SK-MEL-5 (cell line): Measurements from ENCODE around the gene AOPEP. TPM values are rescaled to one million over a fixed set of nuclear protein-coding genes. Genes with fewer than 3 reads are reported as not detected.
A peak's percentile ranks its signal among the peaks of the same experiment; 100 is the strongest.

ENCODE experiments used
- DNase-seq: peaks from one replicate; pipeline ENCODE4 v3.0.0-alpha.2; 2016; ENCODE audit warnings: low read depth, low spot score
- in situ Hi-C: cut with HindIII; loops from 2 replicates; pipeline ENCODE4 v1.10.0; 2016; ENCODE audit warnings: low sequenced_read_pairs, high pct_unique_total_duplicates, low pct_unique_long_range_greater_than_20kb
- total RNA-seq: library from RNA; depleted of rRNA; stranded (reverse); fragments of >200 nt; shearing (Covaris generic); gene quantifications from 2 replicates; pipeline ENCODE4 v1.2.3, GENCODE V29; 2014

Gene AOPEP
- total RNA-seq, 1 experiment from 2014 or later, result 20.8 TPM

GRCh38 chr9:95107976-95108375 is 381.5 kb downstream of the AOPEP start:
- peak; percentile 100 for DNase-seq
- in situ Hi-C loops, result no loop called here

DNA sequence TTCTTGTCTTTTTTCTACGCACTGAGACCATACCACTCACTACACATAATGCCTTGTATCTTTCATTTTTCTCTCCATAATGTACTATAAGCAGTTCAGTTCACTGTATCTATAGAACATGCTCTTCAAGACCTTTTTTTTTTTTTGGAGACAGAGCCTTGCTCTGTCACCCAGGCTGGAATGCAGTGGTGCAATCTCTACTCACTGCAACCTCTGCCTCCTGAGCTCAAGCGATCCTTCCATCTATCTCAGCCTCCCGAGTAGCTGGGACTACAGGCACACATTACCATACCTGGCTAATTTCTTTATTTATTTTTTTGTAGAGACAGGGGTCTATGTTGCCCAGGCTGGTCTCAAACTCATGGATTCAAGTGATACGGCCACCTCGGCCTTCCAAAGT is 382.3 kb downstream of the AOPEP start:
- in situ Hi-C loops, result no loop called here
- DNase-seq, result peak; percentile 35

DNA sequence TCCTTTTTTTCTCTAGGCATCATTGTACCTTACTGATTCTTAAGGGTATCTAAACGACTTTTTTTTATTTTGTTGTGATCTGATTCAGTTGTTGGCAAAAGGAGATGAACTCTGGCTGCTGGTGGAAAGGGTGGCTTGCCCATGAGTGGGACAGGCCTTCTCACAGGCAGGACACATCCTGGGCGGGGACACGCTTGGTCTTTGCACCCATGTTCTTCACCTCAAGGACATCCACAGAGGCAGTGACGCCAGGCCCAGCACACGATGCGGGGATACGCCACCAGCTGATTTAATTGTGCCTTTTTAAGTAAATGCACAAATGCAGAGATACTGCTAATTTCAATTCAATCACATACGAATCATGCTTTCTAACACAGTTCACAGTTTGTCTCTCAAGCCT is 383.0 kb downstream of the AOPEP start:
- in situ Hi-C loops, result no loop called here

DNA sequence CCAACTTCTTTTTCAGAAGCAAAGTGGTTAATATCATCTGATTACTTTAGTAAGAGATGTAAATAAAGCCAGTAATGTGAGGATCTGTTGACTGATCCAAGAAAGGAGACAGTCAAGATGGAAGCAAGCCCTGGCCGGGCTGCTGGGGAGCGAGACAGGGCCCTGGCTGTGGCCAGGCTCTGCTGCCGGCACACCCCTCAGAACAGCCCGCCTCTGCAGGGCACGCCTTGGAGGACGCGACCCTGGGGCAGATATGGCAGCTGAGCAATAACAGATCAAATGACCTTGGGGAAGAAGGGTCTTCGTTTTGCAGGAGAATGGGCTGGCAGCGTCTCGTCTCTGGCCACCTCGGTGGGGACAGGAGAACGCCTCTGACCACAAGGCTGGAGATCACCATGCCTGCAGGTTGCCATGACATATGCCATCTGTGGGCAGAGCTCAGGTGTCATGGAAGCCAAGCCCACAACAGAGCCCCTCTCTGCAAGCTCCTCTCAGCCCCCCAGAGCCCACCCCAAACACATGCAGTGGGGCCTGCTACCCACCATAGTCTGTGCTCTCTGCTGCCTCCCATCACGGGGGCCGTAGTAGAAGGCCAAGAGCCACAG is 384.5 kb downstream of the AOPEP start:
- in situ Hi-C loops, result no loop called here
- DNase-seq, result no peak

More for the DNA sequence above, 383.0 kb downstream of the AOPEP start:
- no peak for DNase-seq

DNA sequence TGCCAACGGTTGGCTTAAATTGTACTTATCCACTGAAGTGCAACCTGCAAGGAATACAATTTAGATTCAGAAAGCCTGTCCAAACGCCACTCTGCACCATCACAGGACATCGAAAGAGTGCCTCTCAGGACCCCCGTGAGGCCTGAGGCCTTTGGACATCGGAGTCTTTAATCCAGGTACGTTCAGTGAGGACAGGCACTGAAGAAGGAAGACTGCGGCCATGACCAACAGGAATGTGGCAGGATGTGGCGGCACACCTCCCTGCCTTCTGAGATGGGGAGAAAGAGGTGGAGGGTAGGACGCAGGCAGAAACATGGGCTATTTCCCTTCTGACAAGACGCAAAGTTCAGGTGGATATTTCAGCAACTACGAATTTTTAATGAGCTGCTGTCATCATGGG is 385.2 kb downstream of the AOPEP start:
- in situ Hi-C loops, result no loop called here
- DNase-seq, result no peak

GRCh38 chr9:95112436-95113280 is 386.2 kb downstream of the AOPEP start:
- in situ Hi-C loops, result no loop called here
- DNase-seq, result no peak

DNA sequence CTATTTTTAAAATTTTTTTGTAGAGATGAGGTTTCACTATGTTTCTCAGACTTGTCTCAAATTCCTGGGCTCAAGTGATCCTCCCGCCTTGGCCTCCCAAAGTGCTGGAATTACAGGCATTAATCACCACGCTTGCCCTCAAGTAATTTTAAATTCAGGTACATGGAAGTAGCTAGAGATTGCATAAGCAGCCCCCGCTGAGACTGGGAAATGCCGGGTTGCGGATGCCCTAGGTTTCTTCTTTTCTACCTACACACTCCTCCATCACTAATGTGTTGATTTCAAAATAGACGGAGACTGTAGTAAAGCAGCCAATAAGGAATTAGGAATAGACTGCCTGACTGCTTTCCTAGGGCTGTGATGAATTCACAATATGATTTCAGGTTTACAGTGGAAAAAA is 388.6 kb downstream of the AOPEP start:
- in situ Hi-C loops, result no loop called here
- no peak for DNase-seq

- in situ Hi-C loops, result no loop called here
- DNase-seq, result peak; percentile 77
Observed at GRCh38 chr9:95116002-95116807, 389.7 kb downstream of the AOPEP start.

- in situ Hi-C loops, result no loop called here
- DNase-seq, result no peak
Observed at GRCh38 chr9:95116808-95117204, 390.3 kb downstream of the AOPEP start.

DNA sequence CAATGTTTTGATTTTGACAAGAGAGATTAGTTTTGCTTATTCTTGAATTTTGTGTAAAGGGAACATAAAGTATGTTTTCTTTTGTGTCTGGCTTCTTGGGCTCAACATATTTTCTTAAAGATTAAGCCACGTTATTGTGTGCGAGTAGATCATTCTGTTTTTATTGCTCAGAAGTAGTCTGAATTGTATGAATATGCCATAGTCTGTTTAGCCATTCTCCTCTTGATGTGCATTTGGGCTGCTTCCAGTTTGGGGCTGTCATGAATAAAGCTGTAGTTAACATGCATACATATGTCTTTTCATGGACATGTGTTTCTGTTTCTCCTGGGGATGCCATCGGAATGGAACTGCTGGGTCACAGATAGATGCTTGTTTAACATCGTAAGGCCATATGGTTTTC is 392.1 kb downstream of the AOPEP start:
- DNase-seq, result no peak
- in situ Hi-C loops, result no loop called here

GRCh38 chr9:95120781-95121370 is 394.4 kb downstream of the AOPEP start:
- no peak for DNase-seq
- in situ Hi-C loops, result no loop called here

GRCh38 chr9:95124582-95125367 is 398.3 kb downstream of the AOPEP start:
- DNase-seq, result peak; percentile 45
- in situ Hi-C loops, result no loop called here

DNA sequence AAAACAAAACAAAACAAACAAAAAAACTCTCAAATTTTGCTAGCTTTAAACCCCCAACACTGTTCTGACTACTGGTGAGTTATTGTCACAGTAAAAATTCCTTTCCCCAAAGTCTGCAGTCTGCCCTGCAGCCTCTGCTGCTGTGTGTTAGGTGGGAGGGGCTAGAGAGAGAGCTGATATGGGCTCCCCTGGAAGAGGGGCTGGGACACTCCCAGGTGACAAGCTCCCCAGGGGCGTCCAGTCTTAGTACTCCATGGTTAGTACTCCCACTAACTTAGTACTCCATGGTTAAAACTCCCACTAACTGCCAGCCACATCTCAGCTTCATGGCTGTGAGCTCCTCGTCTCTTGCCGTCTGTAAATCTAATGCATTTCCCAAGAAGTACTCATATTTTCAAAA is 399.2 kb downstream of the AOPEP start:
- no peak for DNase-seq
- in situ Hi-C loops, result no loop called here

- DNase-seq, result no peak
- in situ Hi-C loops, result no loop called here
Observed at GRCh38 chr9:95126739-95127138, 400.2 kb downstream of the AOPEP start.

- in situ Hi-C loops, result no loop called here
- peak; percentile 79 for DNase-seq
Observed at GRCh38 chr9:95127249-95128176, 401.0 kb downstream of the AOPEP start.

- in situ Hi-C loops, result no loop called here
- DNase-seq, result no peak
Observed at GRCh38 chr9:95128177-95128524, 401.7 kb downstream of the AOPEP start.
